Endodermal cell (in vitro differentiated cells): Measurements from ENCODE around the gene SPRYD4. TPM values are rescaled to one million over a fixed set of nuclear protein-coding genes. Genes with fewer than 3 reads are reported as not detected.
"Not testable (repeated sequence)": the region's sequence is repeated elsewhere in the genome, so short reads cannot be mapped to it uniquely, and the experiment has no call there.

Source experiments
- DNase-seq: peaks from one replicate; pipeline ENCODE4 v3.0.0-alpha.2; 2017
- H3K27ac ChIP-seq: 2 replicates; pipeline ENCODE4 v1.5.1; 2013; ENCODE audit warnings: mild to moderate bottlenecking, low read depth, low read length, moderate library complexity
- H3K27me3 ChIP-seq: 2 replicates; pipeline ENCODE4 v1.6.1; 2013; ENCODE audit warnings: mild to moderate bottlenecking, low read length, moderate library complexity; ENCODE audit not compliant: insufficient read depth, control insufficient read depth, poor library complexity, severe bottlenecking
- H3K36me3 ChIP-seq: 2 replicates; pipeline ENCODE4 v1.7.0; 2013; ENCODE audit warnings: mild to moderate bottlenecking, low read length, moderate library complexity; ENCODE audit not compliant: control insufficient read depth, insufficient read depth
- H3K4me1 ChIP-seq: one replicate; pipeline ENCODE4 v1.7.0; 2013; ENCODE audit warnings: low read length; ENCODE audit not compliant: control insufficient read depth, insufficient read depth
- H3K4me3 ChIP-seq: 2 replicates; pipeline ENCODE4 v1.5.1; 2013; ENCODE audit warnings: mild to moderate bottlenecking, low read length, moderate library complexity
- H3K9ac ChIP-seq: 2 replicates; pipeline ENCODE4 v1.6.1; 2013; ENCODE audit warnings: mild to moderate bottlenecking, low read length, moderate library complexity; ENCODE audit not compliant: poor library complexity, severe bottlenecking; ENCODE audit errors: extremely low read depth
- H3K9me3 ChIP-seq: 2 replicates; pipeline ENCODE4 v1.6.1; 2013; ENCODE audit warnings: mild to moderate bottlenecking, low read length, moderate library complexity; ENCODE audit not compliant: control insufficient read depth
- H3K27ac Mint-ChIP-seq: 2 replicates; pipeline ENCODE4 v1.8.0; 2020; ENCODE audit warnings: mixed read lengths
- H3K27me3 Mint-ChIP-seq: 2 replicates; pipeline ENCODE4 v1.8.0; 2021; ENCODE audit warnings: mild to moderate bottlenecking, mixed read lengths; ENCODE audit not compliant: insufficient read depth
- H3K36me3 Mint-ChIP-seq: 2 replicates; pipeline ENCODE4 v1.8.0; 2020; ENCODE audit warnings: low read depth, mixed read lengths
- H3K4me1 Mint-ChIP-seq: 2 replicates; pipeline ENCODE4 v1.8.0; 2020; ENCODE audit warnings: mixed read lengths
- H3K4me3 Mint-ChIP-seq: 2 replicates; pipeline ENCODE4 v1.8.0; 2020; ENCODE audit warnings: mild to moderate bottlenecking, moderate library complexity, mixed read lengths
- H3K9me3 Mint-ChIP-seq: 2 replicates; pipeline ENCODE4 v1.8.0; 2020; ENCODE audit warnings: mild to moderate bottlenecking, mixed read lengths
- CTCF ChIP-seq: fragments of 200-600 bp; sonication (generic); conservative IDR thresholded peaks from 2 replicates; pipeline ENCODE4 v1.5.0; 2021; ENCODE audit warnings: antibody characterized with exemption, mild to moderate bottlenecking
- WGBS, 2 experiments: methylation state at CpG; one replicate each; pipeline versions ENCODE4 v1.1.5 to v1.1.7; 2013; ENCODE audit warnings: missing lambda C conversion rate in 2 of 2, mixed read lengths in 1 of 2; ENCODE audit not compliant: insufficient coverage in 1 of 2, insufficient read length in 1 of 2; 5-methylcytosine and 5-hydroxymethylcytosine counted together
- total RNA-seq, 2 donors: library from RNA; stranded (reverse); fragmentation: NEBNext Ultra II Directional in 1 of 2; extraction: Animal tissue kit (Norgen Biotek cat#: 25700) in 1 of 2; gene quantifications; 2 replicates in 1 of 2; 3 replicates in 1 of 2; pipeline ENCODE4 v1.2.1, GENCODE V29; 2021

Gene SPRYD4
- total RNA-seq, 2 donors from 2014 or later: 2.9 to 3.8 TPM

- no peaks in the 10 kb centered on the region for H3K4me1 ChIP-seq
- H3K27ac ChIP-seq: no peak overlapping the region
- H3K4me3 Mint-ChIP-seq: no peak overlapping the region
- no peak overlapping the region for H3K4me3 ChIP-seq
- peaks cover 17% of the 10 kb centered on the region for H3K27me3 Mint-ChIP-seq
- 92 to 96% methylated on average over 16 of the region's 16 CpGs for WGBS, 2 experiments
- H3K36me3 Mint-ChIP-seq: no peaks in the 10 kb centered on the region
- H3K9ac ChIP-seq: no peak overlapping the region
- H3K4me1 Mint-ChIP-seq: no peaks in the 10 kb centered on the region
- no peak overlapping the region for H3K27ac Mint-ChIP-seq
- DNase-seq: peak; percentile 17
- H3K36me3 ChIP-seq: no peaks in the 10 kb centered on the region
- no peaks in the 10 kb centered on the region for H3K9me3 Mint-ChIP-seq
- peaks cover 13% of the 10 kb centered on the region for H3K27me3 ChIP-seq
- H3K9me3 ChIP-seq: no peaks in the 10 kb centered on the region
- no peak for TF ChIP-seq CTCF
These were observed 42.4 kb downstream of the SPRYD4 start for GRCh38 chr12:56510786-56511185.

- WGBS, 2 experiments: 56 to 60% methylated on average over 4 of the region's 4 CpGs
These were observed 45.6 kb downstream of the SPRYD4 start for GRCh38 chr12:56514014-56514318.

GRCh38 chr12:56517854-56518253 is 49.5 kb downstream of the SPRYD4 start:
- H3K4me3 ChIP-seq: no peak overlapping the region
- no peak for DNase-seq
- Mint-ChIP-seq H3K4me1 (peaks cover 14% of the 10 kb centered on the region), H3K27ac (no peak overlapping the region), H3K27me3 (no peaks in the 10 kb centered on the region), H3K9me3 (no peaks in the 10 kb centered on the region), H3K4me3 (no peak overlapping the region), H3K36me3 (no peaks in the 10 kb centered on the region)
- no peaks in the 10 kb centered on the region for H3K9me3 ChIP-seq
- no peaks in the 10 kb centered on the region for H3K4me1 ChIP-seq
- WGBS, 2 experiments: 100% methylated on average over 2 of the region's 2 CpGs; no CpG with 5 or more reads in 1 of the 2 experiments
- TF ChIP-seq CTCF: no peak
- no peaks in the 10 kb centered on the region for H3K27me3 ChIP-seq
- H3K27ac ChIP-seq: no peak overlapping the region
- H3K36me3 ChIP-seq: no peaks in the 10 kb centered on the region
- H3K9ac ChIP-seq: no peak overlapping the region

More at GRCh38 chr12:56514014-56514318, 45.6 kb downstream of the SPRYD4 start:
- not testable (repeated sequence) for DNase-seq, H3K27ac ChIP-seq, H3K4me3 Mint-ChIP-seq, H3K27ac Mint-ChIP-seq, H3K9me3 ChIP-seq, H3K4me1 ChIP-seq, H3K36me3 ChIP-seq, H3K9ac ChIP-seq, H3K4me1 Mint-ChIP-seq, H3K9me3 Mint-ChIP-seq, H3K4me3 ChIP-seq, H3K36me3 Mint-ChIP-seq
- peaks cover 13% of the 10 kb centered on the region for H3K27me3 ChIP-seq
- peak; percentile 13 for TF ChIP-seq CTCF
- H3K27me3 Mint-ChIP-seq: peaks cover 17% of the 10 kb centered on the region
